Hair follicle dermal papilla cell (primary cell): ENCODE measurements around the gene ADD1. TPM values are rescaled to one million over a fixed set of nuclear protein-coding genes. Genes with fewer than 3 reads are reported as not detected.

ENCODE experiments used
- total RNA-seq: library from RNA; depleted of rRNA; stranded (reverse); fragments of >200 nt; gene quantifications from 2 replicates; pipeline ENCODE4 v1.2.3, GENCODE V29; 2012

Gene ADD1
- 200 and 201 TPM in 2 replicates for total RNA-seq

DNA sequence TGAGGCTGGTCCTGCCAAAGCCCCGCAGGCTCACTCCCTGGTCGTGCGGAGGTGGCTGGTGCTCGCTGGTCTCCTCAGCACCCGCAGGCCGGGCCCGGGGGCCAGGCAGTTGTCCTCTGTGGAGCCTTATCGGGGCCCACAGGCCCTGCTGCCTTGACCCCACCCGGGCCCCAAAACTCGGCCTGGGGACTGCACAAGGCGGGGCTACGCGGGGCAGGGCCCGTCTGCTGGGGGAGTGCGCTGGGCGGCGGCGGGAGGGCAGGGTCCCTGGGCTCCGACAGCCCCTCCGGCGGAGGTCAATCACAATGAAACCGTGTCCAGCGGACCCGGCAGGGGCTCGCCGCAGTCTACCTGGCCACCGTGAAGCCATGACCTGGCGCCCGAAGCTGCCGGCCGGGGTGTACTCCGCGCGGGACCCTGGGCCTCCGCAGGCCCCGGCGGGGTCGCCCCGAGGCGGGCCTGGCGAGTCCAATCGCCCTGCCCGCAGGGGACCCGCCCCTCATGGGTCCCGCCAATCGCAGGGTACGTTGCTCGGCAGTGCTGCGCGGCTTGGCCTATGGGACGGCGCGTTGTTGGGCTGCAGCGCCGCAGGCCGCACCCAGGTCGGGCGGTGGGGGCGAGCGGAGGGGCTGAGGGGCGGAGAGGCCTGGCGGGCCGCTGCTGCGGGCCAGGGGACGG, at the start of gene ADD1:
Gene ADD1, plus strand, starts transcription at position 582 of the 678 bp plus-strand sequence. CDS start 32,072 bp downstream, outside the sequence.

GRCh38 chr4:2963175-2963965, 119.7 kb downstream of the ADD1 start, which contains the start of the genes GRK4 and NOP14:
Gene GRK4 (plus strand): TSS chr4:2963571. CDS start chr4:2964071, 500 bp downstream.
Gene NOP14 (minus strand): TSS chr4:2963406. CDS start chr4:2963319, 87 bp downstream.

Other genes with a start within 250 kb of the ADD1 start
- 43.8 and 44.5 TPM in 2 replicates for gene TNIP2, start 87.5 kb upstream of the ADD1 start, total RNA-seq
- 78.4 and 93.5 TPM in 2 replicates for gene SH3BP2, start 50.8 kb upstream of the ADD1 start, total RNA-seq
- gene NOP14, start 119.6 kb downstream of the ADD1 start, total RNA-seq = 20.2 and 21.4 TPM in 2 replicates
- 5.7 and 6.0 TPM in 2 replicates for gene GRK4, start 119.7 kb downstream of the ADD1 start, total RNA-seq
- gene HTT-AS, start 230.7 kb downstream of the ADD1 start, total RNA-seq = not detected in 2 replicates
- 37.4 and 43.0 TPM in 2 replicates for gene HTT, start 230.8 kb downstream of the ADD1 start, total RNA-seq